KOPT-K1 (cell line): ENCODE data around the gene SGMS1.

Experiments
- H3K27ac ChIP-seq: fragments of 200-600 bp; sonication (generic); 2 replicates; pipeline ENCODE4 v1.5.1; 2016; ENCODE audit warnings: antibody characterized with exemption, mild to moderate bottlenecking, low read depth, low read length; ENCODE audit not compliant: poor library complexity, severe bottlenecking
- H3K36me3 ChIP-seq: fragments of 200-600 bp; sonication (generic); 2 replicates; pipeline ENCODE4 v1.5.1; 2017; ENCODE audit warnings: antibody characterized with exemption, mild to moderate bottlenecking, low read length, moderate library complexity; ENCODE audit not compliant: insufficient read depth
- H3K9me3 ChIP-seq: fragments of 200-600 bp; sonication (generic); 2 replicates; pipeline ENCODE4 v1.5.1; 2017; ENCODE audit warnings: antibody characterized with exemption, low read length, mild to moderate bottlenecking; ENCODE audit not compliant: insufficient read depth, poor library complexity, severe bottlenecking

Gene SGMS1

DNA sequence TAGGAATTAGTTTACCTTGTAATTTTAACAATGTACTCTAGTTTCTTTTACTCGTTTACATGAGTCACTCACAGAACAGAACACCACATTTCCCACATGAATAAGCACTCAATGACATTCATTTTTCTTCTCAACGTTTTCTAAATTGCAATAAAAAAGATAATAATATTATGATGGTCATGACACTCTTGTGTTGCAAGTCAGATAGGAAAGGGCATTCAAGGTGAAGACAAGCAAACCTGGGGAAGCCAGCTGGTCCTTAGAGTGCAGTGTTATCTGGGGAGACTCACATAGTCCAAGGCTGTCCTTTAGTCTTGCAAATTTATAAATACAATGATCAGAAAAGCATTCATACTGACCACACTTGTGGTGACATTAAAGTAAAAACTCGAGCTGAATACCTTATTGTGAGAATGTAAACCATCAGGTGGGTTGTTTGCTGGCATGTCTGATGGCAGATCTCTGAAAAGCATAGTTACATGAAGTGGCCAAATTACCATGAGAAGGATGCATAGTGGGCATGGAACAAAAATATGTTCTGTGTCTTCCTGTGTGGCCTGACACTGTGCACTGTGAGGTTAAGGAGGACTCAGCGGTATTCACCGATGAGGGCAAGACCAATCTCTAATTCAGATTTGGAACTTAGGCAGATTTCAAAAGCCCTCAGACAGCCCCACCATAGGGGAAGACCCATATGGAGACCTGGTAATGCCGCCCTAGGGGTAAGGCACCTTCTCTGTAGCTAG, 213.5 kb downstream of the SGMS1 start:
- Histone ChIP-seq H3K27ac (no peak overlapping the region), H3K9me3 (no peaks in the 10 kb centered on the region)

DNA sequence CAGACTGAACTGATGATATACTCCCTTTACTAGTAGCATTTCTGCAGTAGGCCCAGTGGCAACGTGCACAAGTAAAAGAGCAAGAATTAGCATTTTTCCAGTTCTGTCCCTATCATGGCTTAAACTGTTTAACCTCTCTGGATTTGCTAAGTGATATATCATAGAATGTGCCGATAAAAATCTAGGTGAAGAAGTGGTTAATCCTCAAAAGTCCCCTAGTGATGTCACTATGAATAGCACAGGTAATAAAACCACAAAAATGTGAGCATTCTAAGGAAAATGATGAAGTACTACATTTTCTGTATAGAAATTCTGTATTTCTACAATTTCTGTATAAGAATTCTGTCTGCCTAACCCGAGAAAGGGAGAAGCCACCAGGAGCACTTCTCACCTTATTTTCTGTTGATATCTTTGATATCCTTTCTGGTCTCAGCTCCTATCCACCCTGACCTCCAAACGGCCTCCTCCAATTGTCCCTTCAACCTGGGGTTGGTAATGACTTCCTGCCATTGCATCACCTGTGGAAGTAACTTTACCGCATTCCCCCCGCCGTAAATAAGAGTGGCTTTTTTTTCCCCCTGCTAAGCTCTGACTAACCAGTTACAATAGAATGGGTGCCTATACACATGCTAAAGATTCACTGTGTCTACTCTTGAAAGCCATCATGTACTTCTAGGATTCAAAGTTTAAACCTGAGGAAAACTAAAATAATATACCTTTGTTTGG, 216.5 kb downstream of the SGMS1 start:
- Histone ChIP-seq H3K36me3 (no peaks in the 10 kb centered on the region), H3K9me3 (no peaks in the 10 kb centered on the region), H3K27ac (no peak overlapping the region)

More for the DNA sequence above, 213.5 kb downstream of the SGMS1 start:
- H3K36me3 ChIP-seq, result no peaks in the 10 kb centered on the region

DNA sequence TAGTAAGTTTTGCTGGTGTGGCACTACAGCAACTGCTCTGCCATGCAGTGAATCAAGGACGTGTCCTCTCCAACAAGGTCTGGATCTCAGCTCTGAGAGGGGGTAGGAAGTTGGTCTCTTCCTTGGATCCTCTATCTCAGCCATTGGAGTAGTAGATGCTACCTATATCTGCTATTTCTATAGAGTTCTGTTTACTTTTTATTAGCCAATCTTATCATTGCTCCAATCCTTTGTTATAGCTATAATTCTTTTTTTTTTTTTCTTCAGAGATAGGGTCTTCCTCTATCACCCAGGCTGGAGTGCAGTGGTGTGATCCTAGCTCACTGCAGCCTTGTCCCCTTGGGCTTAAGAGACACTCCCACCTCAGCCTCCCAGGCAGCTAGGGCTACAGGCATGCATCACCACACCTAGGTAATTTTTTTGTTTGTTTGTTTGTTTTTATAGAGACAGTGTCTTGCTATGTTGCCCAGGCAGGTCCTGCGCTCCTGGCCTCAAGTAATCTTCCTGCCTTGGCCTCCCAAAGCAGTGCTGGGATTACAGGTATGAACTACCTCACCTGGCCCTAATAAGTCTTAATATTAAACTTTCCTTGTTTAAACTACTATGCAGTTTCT, 217.2 kb downstream of the SGMS1 start:
- Histone ChIP-seq H3K9me3 (no peaks in the 10 kb centered on the region), H3K36me3 (no peaks in the 10 kb centered on the region), H3K27ac (no peak overlapping the region)

DNA sequence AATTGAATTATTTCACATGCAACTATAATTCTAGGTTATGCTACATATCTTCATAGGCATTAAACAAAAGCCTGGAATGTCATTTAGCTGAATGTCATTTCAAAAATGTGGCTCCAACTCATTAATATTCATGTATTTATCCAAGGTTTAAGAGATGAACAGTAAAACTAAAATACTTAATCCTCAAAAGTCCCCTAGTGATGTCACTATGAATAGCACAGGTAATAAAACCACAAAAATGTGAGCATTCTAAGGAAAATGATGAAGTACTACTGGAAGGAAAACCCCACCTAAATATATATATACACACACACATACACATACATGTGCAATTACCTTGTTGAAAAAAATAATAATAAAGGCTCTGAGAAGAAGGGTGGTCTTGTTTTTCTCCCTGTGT, 218.0 kb downstream of the SGMS1 start:
- Histone ChIP-seq H3K9me3 (no peaks in the 10 kb centered on the region), H3K27ac (no peak overlapping the region), H3K36me3 (no peaks in the 10 kb centered on the region)

DNA sequence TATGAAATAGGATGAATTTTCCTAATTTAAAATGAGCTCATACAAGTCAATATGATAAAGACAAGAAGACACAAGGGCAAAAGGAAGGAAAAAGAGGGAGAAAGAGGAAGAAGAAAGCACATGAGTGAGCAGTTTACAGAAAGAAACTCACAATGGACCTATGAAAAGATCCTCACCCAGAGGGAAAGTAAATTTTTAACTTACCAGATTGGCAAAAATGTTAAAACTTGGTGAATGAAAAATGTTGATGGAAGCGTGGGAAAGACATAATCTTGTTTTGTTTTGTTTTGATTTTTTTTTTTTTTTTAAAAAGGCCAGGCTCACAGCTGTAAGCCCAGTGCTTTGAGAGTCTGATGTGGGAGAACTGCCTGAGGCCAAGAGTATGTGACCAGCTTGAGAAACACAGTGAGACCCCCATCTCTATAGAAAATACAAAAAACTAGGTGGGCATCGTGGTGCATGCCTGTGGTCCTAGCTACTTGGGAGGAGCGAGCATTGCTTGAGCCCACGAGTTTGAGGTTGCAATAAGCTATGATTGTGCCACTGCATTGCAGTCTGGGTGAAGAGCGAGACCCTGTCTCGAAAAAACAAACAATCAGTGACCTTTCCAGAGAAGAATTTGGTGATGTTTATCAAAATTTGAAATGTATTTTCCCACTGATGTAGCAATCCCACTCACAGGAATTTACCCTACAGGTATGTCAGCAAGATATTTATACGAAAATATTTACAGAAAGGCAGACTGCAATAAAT, 219.6 kb downstream of the SGMS1 start:
- H3K9me3 ChIP-seq, result no peaks in the 10 kb centered on the region
- no peak overlapping the region for H3K27ac ChIP-seq

DNA sequence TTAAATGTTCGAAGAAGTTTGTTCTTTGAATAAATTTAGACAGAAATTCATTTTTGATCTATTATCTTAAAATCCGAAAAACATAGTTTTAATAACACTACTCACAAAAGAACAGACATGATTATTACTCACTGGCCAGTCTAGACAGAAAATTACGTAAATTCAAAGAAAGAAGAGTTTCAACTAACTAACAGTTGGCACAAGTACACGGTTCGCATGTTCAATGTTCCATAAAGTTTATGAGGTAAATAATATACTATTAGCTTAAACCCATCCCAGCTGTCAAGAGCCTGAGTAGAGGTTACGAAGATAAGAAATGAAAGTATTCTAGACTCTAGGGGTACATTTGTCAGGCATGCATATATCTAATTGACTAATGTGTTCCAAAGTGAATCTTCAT, 220.7 kb downstream of the SGMS1 start:
- Histone ChIP-seq H3K9me3 (no peaks in the 10 kb centered on the region), H3K36me3 (no peaks in the 10 kb centered on the region), H3K27ac (no peak overlapping the region)

More for the DNA sequence above, 219.6 kb downstream of the SGMS1 start:
- H3K36me3 ChIP-seq, result no peaks in the 10 kb centered on the region

DNA sequence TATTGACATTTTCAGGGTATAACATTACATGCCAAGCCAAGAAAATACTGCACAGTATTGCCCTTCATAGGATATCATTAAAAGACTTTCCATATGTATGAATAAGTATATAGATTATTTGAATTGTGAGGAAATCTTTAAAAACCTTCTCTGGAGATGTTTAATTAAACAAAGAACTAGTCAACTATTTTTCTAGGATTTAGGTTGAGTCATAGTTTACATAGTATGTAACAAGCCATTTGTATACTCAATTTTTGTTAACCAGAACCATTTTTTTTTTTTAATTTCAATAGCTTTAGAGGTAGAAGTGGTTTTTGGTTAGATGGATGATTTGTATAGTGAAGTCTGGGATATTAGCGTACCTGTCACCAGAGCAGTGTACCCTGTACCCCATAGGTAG, 221.3 kb downstream of the SGMS1 start:
- Histone ChIP-seq H3K9me3 (no peaks in the 10 kb centered on the region), H3K27ac (no peak overlapping the region), H3K36me3 (no peaks in the 10 kb centered on the region)

DNA sequence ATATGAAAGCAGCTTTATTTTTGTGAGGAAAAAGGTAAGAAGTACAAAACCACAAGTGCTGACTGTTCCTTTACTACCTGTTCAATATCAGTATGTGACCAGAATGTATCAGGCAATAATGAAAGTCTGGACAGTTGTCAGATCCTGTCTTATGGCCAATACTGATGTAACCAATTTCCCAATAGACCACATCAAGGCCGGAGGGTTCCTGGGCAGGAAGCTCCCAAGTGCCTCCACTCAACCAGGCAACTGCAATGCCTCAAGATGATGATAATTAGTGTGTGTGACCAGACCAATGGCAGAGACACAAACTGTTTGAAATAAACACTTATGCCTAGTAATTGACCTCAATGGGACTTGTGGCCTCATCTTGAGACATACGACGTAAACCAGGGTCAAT, 223.1 kb downstream of the SGMS1 start:
- no peaks in the 10 kb centered on the region for H3K36me3 ChIP-seq
- no peak overlapping the region for H3K27ac ChIP-seq
- H3K9me3 ChIP-seq, result no peaks in the 10 kb centered on the region

DNA sequence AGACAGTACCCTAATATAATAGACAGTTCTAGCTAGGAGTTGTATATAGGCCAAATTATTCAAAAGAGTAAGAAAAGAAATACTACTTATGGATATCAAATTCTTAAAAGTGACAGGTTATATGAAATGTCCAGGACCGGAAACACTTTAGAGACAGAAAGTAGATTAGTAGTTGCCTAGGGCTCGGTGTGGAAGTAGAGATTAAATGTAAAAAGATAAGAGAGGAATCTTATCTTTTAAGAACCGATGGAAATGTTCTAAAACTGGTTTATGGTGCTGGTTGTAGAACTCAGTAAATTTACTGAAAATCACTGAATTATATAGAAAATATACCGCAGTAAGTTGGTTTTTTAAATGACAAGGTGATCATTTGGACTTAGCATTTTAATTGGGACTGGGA, 224.9 kb downstream of the SGMS1 start:
- Histone ChIP-seq H3K36me3 (no peaks in the 10 kb centered on the region), H3K27ac (no peak overlapping the region), H3K9me3 (no peaks in the 10 kb centered on the region)

DNA sequence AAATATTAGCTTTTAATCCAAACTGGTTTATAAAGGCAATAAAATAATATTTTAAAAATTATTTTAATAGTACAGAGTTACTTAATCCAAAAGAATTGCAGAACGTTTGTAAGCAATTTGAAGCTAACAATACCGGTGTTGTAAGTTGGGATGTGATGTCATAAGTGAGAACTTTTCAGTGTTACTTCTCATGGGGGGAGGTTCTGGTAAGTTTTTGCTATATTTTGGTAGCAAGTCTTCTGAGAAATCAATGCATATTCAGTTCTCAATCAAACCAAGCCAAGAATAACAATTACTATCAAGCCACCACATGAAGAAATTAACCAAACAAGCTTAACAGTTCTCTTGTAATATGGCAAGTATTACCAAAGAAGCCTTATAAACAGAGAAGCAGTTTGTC, 225.4 kb downstream of the SGMS1 start:
- Histone ChIP-seq H3K27ac (no peak overlapping the region), H3K9me3 (no peaks in the 10 kb centered on the region), H3K36me3 (no peaks in the 10 kb centered on the region)

DNA sequence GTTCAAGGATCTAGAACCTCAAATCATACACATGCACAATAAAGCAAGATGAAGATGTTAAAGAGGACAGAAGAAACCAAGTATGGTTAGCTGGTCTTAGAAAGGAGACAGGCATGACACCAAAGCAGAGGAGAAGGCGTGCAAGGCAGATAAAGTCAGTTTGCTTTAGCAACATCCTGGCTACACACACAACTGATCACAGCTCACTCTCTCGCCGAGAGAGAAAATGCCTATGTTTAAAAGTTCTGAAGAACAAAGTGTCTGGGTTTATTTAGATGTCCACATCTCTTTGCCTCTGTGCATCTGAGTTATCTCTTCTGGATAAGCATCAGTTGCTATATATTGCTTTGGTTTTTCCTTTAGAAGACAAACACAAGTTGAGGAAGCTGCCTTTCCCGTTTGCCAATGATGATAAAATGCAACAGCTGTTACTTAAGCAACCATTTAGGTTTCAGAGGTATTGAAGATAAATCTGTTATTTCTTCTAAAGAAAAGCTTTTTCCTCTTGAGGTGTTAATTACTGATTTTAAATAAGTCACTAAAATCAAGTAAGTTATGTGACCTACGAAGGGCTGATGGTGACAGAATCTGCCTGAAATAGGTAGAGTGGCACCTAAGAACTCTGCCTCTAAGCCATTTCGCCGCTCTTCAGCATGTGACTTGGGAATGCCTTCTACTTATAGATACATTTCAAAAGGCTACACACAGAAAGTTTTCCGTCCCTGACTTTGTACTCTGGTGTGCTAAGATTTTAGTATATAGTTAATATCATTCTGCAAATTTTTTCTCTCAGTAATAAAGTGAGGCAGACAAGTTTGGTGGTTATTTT, 226.2 kb downstream of the SGMS1 start:
- Histone ChIP-seq H3K9me3 (no peaks in the 10 kb centered on the region), H3K27ac (no peak overlapping the region), H3K36me3 (no peaks in the 10 kb centered on the region)

DNA sequence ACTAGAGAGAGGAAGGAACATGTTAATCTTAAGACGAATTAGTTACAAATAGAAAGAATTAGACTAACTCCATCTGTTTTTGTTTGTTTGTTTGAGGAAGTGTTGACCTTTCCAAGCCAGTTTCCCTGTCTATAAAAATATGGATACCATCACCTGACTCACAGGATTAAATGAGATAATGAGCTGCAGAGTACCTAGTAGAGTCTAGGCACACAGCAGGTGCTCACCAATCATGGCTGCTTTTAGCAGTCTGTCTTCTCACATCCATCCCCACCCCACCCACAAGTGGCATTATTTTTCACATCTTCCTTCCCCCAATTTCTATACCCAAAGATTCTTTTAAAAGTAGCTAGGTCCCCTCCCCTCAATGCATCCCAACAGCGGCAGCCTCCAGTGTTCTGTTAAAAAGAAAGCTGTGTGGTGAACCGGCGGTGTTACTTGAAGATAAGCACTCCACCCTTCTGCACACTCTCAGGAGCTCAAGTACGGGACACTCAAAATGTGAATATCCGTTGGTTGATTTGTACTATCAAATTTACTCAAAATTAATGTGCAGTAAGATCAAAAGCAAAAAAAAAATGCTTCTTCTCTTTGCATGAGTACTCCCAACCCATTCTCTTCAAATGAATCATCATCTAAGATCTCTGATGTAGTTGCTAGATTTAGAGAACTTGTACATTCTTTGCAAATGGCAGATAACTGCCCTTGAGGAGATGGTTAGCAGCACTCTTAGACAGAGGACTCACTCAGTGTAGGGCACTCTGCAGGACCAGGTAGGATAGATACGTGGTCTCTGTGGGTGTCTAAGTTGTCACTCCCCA, 227.1 kb downstream of the SGMS1 start:
- H3K36me3 ChIP-seq, result no peaks in the 10 kb centered on the region
- no peak overlapping the region for H3K27ac ChIP-seq
- no peaks in the 10 kb centered on the region for H3K9me3 ChIP-seq

DNA sequence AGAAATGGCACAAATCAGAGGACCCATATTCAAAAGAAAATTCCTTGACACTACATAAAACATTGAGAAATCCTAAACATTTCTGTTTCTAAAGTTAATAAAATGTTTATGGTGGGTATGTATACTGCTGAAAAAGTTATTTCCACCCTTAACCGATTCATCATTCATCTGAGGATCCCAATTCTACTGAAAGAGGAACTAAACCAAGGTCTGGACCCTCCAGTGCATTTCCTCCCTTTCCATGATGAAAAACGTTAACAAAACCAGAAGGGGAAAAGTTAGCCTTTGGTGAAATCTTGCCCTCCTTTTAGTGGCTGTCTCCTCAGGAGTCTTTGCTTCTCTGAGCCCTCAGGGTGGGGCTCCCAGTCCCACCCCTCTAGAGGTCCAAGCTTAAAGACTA, 227.9 kb downstream of the SGMS1 start:
- no peak overlapping the region for H3K27ac ChIP-seq
- no peaks in the 10 kb centered on the region for H3K36me3 ChIP-seq
- no peaks in the 10 kb centered on the region for H3K9me3 ChIP-seq

DNA sequence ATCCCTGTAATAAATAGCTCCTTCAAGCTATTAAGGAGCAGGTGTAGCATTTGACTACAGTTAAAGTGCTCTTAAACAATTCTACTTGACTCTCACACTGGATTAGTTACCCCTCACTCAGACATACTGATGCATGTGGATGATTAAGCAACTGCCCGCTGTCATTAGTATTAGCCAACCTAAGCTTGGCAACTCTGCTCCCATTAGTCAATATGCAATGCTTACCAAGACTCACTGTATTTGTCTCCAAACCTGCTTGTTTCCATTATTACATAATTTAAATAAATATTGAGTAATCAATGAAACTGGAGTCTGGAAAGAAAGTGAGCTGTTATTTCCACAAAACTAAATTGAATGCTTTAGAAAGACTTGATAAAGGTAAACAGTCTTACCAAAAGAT, 228.5 kb downstream of the SGMS1 start:
- H3K9me3 ChIP-seq, result no peaks in the 10 kb centered on the region
- H3K27ac ChIP-seq, result no peak overlapping the region
- H3K36me3 ChIP-seq, result no peaks in the 10 kb centered on the region
